KMS-11 (cell line): ENCODE results near the gene NOS3.

Experiments used
- H2AFZ ChIP-seq: fragments of 200-600 bp; sonication (generic); 2 replicates; pipeline ENCODE4 v1.6.1; 2016; ENCODE audit warnings: antibody characterized with exemption, mixed run types, low read depth
- H3K27ac ChIP-seq: fragments of 200-600 bp; sonication (generic); 2 replicates; pipeline ENCODE4 v1.6.1; 2016; ENCODE audit warnings: mild to moderate bottlenecking, mixed run types
- H3K27me3 ChIP-seq: fragments of 200-600 bp; sonication (generic); 2 replicates; pipeline ENCODE4 v1.6.1; 2017; ENCODE audit warnings: mild to moderate bottlenecking, low read depth, mixed run types, moderate library complexity; ENCODE audit not compliant: insufficient read depth
- H3K36me3 ChIP-seq: fragments of 200-600 bp; sonication (generic); 2 replicates; pipeline ENCODE4 v1.6.1; 2017; ENCODE audit warnings: mild to moderate bottlenecking, mixed run types; ENCODE audit not compliant: insufficient read depth
- H3K4me1 ChIP-seq: fragments of 200-600 bp; sonication (generic); 2 replicates; pipeline ENCODE4 v1.6.1; 2016; ENCODE audit warnings: mild to moderate bottlenecking, low read depth, mixed run types; ENCODE audit not compliant: poor library complexity, severe bottlenecking
- H3K4me2 ChIP-seq: fragments of 200-600 bp; sonication (generic); 2 replicates; pipeline ENCODE4 v1.7.0; 2016; ENCODE audit warnings: mild to moderate bottlenecking, mixed run types
- H3K4me3 ChIP-seq: fragments of 200-600 bp; sonication (generic); IDR thresholded peaks from 2 replicates; pipeline ENCODE4 v1.6.1; 2017; ENCODE audit warnings: low read depth, low read length, mixed read lengths; ENCODE audit not compliant: insufficient read depth
- H3K79me2 ChIP-seq: fragments of 200-600 bp; sonication (generic); 2 replicates; pipeline ENCODE4 v1.6.1; 2016; ENCODE audit warnings: low read depth, mixed run types; ENCODE audit not compliant: insufficient read depth
- H3K9ac ChIP-seq: fragments of 200-600 bp; sonication (generic); 2 replicates; pipeline ENCODE4 v1.6.1; 2016; ENCODE audit warnings: mild to moderate bottlenecking, mixed run types
- H4K20me1 ChIP-seq: fragments of 200-600 bp; sonication (generic); 2 replicates; pipeline ENCODE4 v1.6.1; 2016; ENCODE audit warnings: mild to moderate bottlenecking, mixed run types; ENCODE audit not compliant: insufficient read depth
- CTCF ChIP-seq: fragments of 200-600 bp; sonication (generic); conservative IDR thresholded peaks from 2 replicates; pipeline ENCODE4 v1.6.1; 2017; ENCODE audit warnings: low read depth, mild to moderate bottlenecking, antibody characterized with exemption, low read length, moderate library complexity, mixed read lengths

Gene NOS3

GRCh38 chr7:150951521-150951920 lies 39.3 kb upstream of the NOS3 start:
- no peaks in the 10 kb centered on the region for H3K27me3 ChIP-seq
- TF ChIP-seq CTCF = no peak
- H3K27ac ChIP-seq = no peak overlapping the region
- no peaks in the 10 kb centered on the region for H3K4me1 ChIP-seq
- H3K36me3 ChIP-seq = no peaks in the 10 kb centered on the region
- no peak overlapping the region for H3K4me2 ChIP-seq
- H4K20me1 ChIP-seq = no peaks in the 10 kb centered on the region
- no peak overlapping the region for H3K9ac ChIP-seq
- H3K79me2 ChIP-seq = no peaks in the 10 kb centered on the region
- H3K4me3 ChIP-seq = no peak overlapping the region
- H2AFZ ChIP-seq = no peak overlapping the region

GRCh38 chr7:150952331-150953050 lies 38.3 kb upstream of the NOS3 start:
- H4K20me1 ChIP-seq = no peaks in the 10 kb centered on the region
- H3K4me3 ChIP-seq = no peak overlapping the region
- no peak for TF ChIP-seq CTCF
- H3K27me3 ChIP-seq = no peaks in the 10 kb centered on the region
- no peaks in the 10 kb centered on the region for H3K79me2 ChIP-seq
- no peak overlapping the region for H3K4me2 ChIP-seq
- H3K27ac ChIP-seq = no peak overlapping the region
- no peaks in the 10 kb centered on the region for H3K4me1 ChIP-seq
- H3K36me3 ChIP-seq = no peaks in the 10 kb centered on the region
- H2AFZ ChIP-seq = no peak overlapping the region
- H3K9ac ChIP-seq = no peak overlapping the region

GRCh38 chr7:150953061-150953997 lies 37.5 kb upstream of the NOS3 start:
- no peak overlapping the region for H3K27ac ChIP-seq
- H3K4me2 ChIP-seq = no peak overlapping the region
- no peaks in the 10 kb centered on the region for H3K79me2 ChIP-seq
- H3K9ac ChIP-seq = no peak overlapping the region
- H2AFZ ChIP-seq = no peak overlapping the region
- no peaks in the 10 kb centered on the region for H3K27me3 ChIP-seq
- H3K4me3 ChIP-seq = no peak overlapping the region
- no peaks in the 10 kb centered on the region for H4K20me1 ChIP-seq
- no peaks in the 10 kb centered on the region for H3K36me3 ChIP-seq
- no peak for TF ChIP-seq CTCF
- H3K4me1 ChIP-seq = no peaks in the 10 kb centered on the region

GRCh38 chr7:150954201-150954985 lies 36.4 kb upstream of the NOS3 start:
- H3K4me3 ChIP-seq = no peak overlapping the region
- H3K4me1 ChIP-seq = no peaks in the 10 kb centered on the region

More at GRCh38 chr7:150954201-150954985, 36.4 kb upstream of the NOS3 start:
- no peak overlapping the region for H3K4me2 ChIP-seq
- no peak overlapping the region for H3K27ac ChIP-seq
- no peaks in the 10 kb centered on the region for H3K36me3 ChIP-seq
- TF ChIP-seq CTCF = no peak
- H3K9ac ChIP-seq = no peak overlapping the region
- H4K20me1 ChIP-seq = no peaks in the 10 kb centered on the region
- H2AFZ ChIP-seq = no peak overlapping the region
- no peaks in the 10 kb centered on the region for H3K27me3 ChIP-seq
- H3K79me2 ChIP-seq = no peaks in the 10 kb centered on the region
